ENCODE measurements around the gene KLHL25. TPM values are rescaled to one million over a fixed set of nuclear protein-coding genes. Genes with fewer than 3 reads are reported as not detected.

KLHL25 gene
- total RNA-seq, 1 donor from 2014 or later, result 4.0 TPM

GRCh38 chr15:85772668-85773067, 22.1 kb downstream of the KLHL25 start:
- peaks cover 10% of the 10 kb centered on the region for H3K36me3 ChIP-seq
- H3K27me3 ChIP-seq (ENCODE audit: low read depth), result no peaks in the 10 kb centered on the region
- H3K4me1 ChIP-seq, result peaks cover 36% of the 10 kb centered on the region
- intact Hi-C loops (cut with micrococcal nuclease), result no loop called here
- no peak for TF ChIP-seq CTCF (IDR thresholded peaks at IDR 0.05; ENCODE audit: borderline replicate concordance)
- peak overlapping the region; percentile 69 for H3K27ac ChIP-seq (replicated peaks)
- H3K9me3 ChIP-seq (replicated peaks), result no peaks in the 10 kb centered on the region
- DNase-seq, result no peak
- H3K4me3 ChIP-seq, result no peak overlapping the region

- Histone ChIP-seq H3K9me3 (replicated peaks) (no peaks in the 10 kb centered on the region), H3K36me3 (peaks cover 10% of the 10 kb centered on the region), H3K4me3 (no peak overlapping the region), H3K27me3 (ENCODE audit: low read depth) (no peaks in the 10 kb centered on the region), H3K27ac (replicated peaks) (peak overlapping the region; percentile 69), H3K4me1 (peaks cover 29% of the 10 kb centered on the region)
- intact Hi-C loops (cut with micrococcal nuclease), result no loop called here
- DNase-seq, result no peak
- TF ChIP-seq CTCF (IDR thresholded peaks at IDR 0.05; ENCODE audit: borderline replicate concordance), result no peak
These were observed 22.8 kb downstream of the KLHL25 start for GRCh38 chr15:85771781-85772445.

DNA sequence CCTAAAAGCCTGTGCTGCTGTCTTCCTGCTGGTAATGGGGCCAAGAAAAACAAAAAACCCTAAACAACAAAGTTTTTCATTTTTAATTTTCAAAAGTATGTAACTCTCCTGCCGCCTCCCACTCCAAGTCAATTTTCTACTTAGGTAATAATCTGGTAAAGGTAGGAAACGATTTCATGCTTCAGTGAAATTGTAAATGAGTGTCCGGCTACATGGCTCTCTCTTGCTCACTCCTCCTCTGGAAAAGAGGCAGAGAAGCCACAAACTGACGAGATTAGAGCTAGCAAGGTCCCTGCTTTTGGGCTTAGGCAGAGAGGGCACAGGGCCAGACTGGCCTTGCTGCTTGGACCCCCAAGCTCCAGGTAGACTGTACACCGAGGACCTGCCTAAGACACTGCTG, 23.5 kb downstream of the KLHL25 start:
- intact Hi-C loops (cut with micrococcal nuclease), result no loop called here

GRCh38 chr15:85770096-85771041, 24.4 kb downstream of the KLHL25 start:
- peaks cover 27% of the 10 kb centered on the region for H3K4me1 ChIP-seq

More for the DNA sequence above, 23.5 kb downstream of the KLHL25 start:
- Histone ChIP-seq H3K36me3 (peaks cover 10% of the 10 kb centered on the region), H3K9me3 (replicated peaks) (no peaks in the 10 kb centered on the region), H3K4me1 (peaks cover 27% of the 10 kb centered on the region), H3K27me3 (ENCODE audit: low read depth) (no peaks in the 10 kb centered on the region), H3K27ac (replicated peaks) (peak overlapping the region; percentile 69), H3K4me3 (no peak overlapping the region)
- TF ChIP-seq CTCF (IDR thresholded peaks at IDR 0.05; ENCODE audit: borderline replicate concordance), result no peak
- DNase-seq, result no peak

More at GRCh38 chr15:85770096-85771041, 24.4 kb downstream of the KLHL25 start:
- Histone ChIP-seq H3K27ac (replicated peaks) (peak overlapping the region; percentile 69), H3K36me3 (peaks cover 10% of the 10 kb centered on the region), H3K27me3 (ENCODE audit: low read depth) (no peaks in the 10 kb centered on the region), H3K4me3 (no peak overlapping the region), H3K9me3 (replicated peaks) (no peaks in the 10 kb centered on the region)
- no peak for TF ChIP-seq CTCF (IDR thresholded peaks at IDR 0.05; ENCODE audit: borderline replicate concordance)
- no peak for DNase-seq
- intact Hi-C loops (cut with micrococcal nuclease), result no loop called here

Data from left ventricle myocardium inferior (tissue), 1 donor.